ENCODE results near the gene TMEM248.

Gene TMEM248

DNA sequence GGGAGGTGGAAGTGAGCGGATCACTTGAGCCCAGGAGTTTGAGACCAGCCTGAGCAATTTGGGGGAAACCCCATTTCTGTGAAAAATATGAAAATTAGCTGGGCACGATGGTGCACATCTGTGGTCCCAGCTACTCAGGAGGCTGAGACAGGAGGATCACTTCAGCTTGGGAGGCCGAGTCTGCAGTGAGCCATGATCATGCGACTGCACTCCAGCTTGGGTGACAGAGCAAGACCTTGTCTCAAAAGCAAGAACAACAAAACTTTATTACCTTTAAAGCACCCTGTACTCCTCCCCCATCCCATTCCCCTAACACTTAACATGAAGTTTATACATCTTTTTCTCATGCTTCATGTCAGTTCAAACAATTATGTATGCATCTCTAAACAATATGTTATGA lies 1.3 kb upstream of the TMEM248 start:
- no peaks in the 10 kb centered on the region for H3K9me3 ChIP-seq (ENCODE audit: control insufficient read depth, insufficient read depth, low read depth, low read length)
- peaks cover 2% of the 10 kb centered on the region; the same call in 1 of the 2 replicates for H3K4me1 ChIP-seq (ENCODE audit: control insufficient read depth, insufficient read depth, low read length)
- CTCF ChIA-PET: no interaction called here
- H3K27ac ChIP-seq (ENCODE audit: extremely low read depth, low read depth, low read length): no peak overlapping the region
- H3K36me3 ChIP-seq (ENCODE audit: control insufficient read depth in 2 of 2, insufficient read depth in 1 of 2, low read length in 2 of 2): no peaks in the 10 kb centered on the region; a peak in 1 of 3 replicates
- H3K4me3 ChIP-seq (ENCODE audit: low read depth, low read length): no peak overlapping the region
- TF ChIP-seq, protein P1, sequence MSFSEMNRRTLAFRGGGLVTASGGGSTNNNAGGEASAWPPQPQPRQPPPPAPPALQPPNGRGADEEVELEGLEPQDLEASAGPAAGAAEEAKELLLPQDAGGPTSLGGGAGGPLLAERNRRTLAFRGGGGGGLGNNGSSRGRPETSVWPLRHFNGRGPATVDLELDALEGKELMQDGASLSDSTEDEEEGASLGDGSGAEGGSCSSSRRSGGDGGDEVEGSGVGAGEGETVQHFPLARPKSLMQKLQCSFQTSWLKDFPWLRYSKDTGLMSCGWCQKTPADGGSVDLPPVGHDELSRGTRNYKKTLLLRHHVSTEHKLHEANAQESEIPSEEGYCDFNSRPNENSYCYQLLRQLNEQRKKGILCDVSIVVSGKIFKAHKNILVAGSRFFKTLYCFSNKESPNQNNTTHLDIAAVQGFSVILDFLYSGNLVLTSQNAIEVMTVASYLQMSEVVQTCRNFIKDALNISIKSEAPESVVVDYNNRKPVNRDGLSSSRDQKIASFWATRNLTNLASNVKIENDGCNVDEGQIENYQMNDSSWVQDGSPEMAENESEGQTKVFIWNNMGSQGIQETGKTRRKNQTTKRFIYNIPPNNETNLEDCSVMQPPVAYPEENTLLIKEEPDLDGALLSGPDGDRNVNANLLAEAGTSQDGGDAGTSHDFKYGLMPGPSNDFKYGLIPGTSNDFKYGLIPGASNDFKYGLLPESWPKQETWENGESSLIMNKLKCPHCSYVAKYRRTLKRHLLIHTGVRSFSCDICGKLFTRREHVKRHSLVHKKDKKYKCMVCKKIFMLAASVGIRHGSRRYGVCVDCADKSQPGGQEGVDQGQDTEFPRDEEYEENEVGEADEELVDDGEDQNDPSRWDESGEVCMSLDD (tag by site-specific recombination; IDR thresholded peaks at IDR 0.05): no peak
- no peak for TF ChIP-seq ZNF791 (tag by site-specific recombination; IDR thresholded peaks at IDR 0.05)
- TF ChIP-seq ZNF157 (tag by site-specific recombination; IDR thresholded peaks at IDR 0.05): no peak
- no peak for TF ChIP-seq BCL11A (tag by site-specific recombination; IDR thresholded peaks at IDR 0.05; ENCODE audit: low read depth)
- no peak for TF ChIP-seq ZNF394 (tag by site-specific recombination; IDR thresholded peaks at IDR 0.05; ENCODE audit: borderline replicate concordance)
- TF ChIP-seq, protein P2, sequence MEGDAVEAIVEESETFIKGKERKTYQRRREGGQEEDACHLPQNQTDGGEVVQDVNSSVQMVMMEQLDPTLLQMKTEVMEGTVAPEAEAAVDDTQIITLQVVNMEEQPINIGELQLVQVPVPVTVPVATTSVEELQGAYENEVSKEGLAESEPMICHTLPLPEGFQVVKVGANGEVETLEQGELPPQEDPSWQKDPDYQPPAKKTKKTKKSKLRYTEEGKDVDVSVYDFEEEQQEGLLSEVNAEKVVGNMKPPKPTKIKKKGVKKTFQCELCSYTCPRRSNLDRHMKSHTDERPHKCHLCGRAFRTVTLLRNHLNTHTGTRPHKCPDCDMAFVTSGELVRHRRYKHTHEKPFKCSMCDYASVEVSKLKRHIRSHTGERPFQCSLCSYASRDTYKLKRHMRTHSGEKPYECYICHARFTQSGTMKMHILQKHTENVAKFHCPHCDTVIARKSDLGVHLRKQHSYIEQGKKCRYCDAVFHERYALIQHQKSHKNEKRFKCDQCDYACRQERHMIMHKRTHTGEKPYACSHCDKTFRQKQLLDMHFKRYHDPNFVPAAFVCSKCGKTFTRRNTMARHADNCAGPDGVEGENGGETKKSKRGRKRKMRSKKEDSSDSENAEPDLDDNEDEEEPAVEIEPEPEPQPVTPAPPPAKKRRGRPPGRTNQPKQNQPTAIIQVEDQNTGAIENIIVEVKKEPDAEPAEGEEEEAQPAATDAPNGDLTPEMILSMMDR (tag by site-specific recombination; IDR thresholded peaks at IDR 0.05): no peak
- no peak for TF ChIP-seq ZFP3 (tag by site-specific recombination; IDR thresholded peaks at IDR 0.05; ENCODE audit: low read depth)
- no peak for TF ChIP-seq ZNF664 (tag by site-specific recombination; IDR thresholded peaks at IDR 0.05)
- TF ChIP-seq ZNF223 (tag by site-specific recombination; IDR thresholded peaks at IDR 0.05): no peak
- TF ChIP-seq, protein P3, sequence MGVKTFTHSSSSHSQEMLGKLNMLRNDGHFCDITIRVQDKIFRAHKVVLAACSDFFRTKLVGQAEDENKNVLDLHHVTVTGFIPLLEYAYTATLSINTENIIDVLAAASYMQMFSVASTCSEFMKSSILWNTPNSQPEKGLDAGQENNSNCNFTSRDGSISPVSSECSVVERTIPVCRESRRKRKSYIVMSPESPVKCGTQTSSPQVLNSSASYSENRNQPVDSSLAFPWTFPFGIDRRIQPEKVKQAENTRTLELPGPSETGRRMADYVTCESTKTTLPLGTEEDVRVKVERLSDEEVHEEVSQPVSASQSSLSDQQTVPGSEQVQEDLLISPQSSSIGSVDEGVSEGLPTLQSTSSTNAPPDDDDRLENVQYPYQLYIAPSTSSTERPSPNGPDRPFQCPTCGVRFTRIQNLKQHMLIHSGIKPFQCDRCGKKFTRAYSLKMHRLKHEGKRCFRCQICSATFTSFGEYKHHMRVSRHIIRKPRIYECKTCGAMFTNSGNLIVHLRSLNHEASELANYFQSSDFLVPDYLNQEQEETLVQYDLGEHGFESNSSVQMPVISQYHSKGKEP (tag by site-specific recombination; IDR thresholded peaks at IDR 0.05): no peak
- no peak for TF ChIP-seq ZNF311 (tag by site-specific recombination; IDR thresholded peaks at IDR 0.05; ENCODE audit: borderline replicate concordance)
- TF ChIP-seq ZNF48 (tag by site-specific recombination; IDR thresholded peaks at IDR 0.05): no peak
- no peak for TF ChIP-seq ZNF155 (tag by site-specific recombination; IDR thresholded peaks at IDR 0.05)
- TF ChIP-seq GLI4 (tag by site-specific recombination; IDR thresholded peaks at IDR 0.05): no peak
- POLR2A ChIA-PET: no interaction called here

DNA sequence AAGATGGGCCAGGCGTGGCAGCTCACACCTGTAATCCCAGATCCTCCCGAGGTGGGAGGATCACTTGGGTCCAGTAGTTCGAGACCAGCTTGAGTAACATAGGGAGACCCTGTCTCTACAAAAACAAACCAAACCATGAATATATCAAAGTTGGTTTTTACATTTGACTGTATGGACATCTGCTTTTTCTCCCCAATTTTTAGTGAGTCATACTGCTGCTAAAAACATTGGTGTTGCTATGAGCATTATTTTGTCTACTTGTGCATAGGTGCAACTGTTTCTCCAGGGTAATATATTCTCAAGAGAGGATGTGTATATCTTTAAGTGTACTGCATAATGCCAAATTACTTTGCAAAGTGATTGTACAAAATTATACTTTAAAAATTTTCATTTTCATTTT lies 769 bp upstream of the TMEM248 start:
- ChIA-PET POLR2A (interaction anchor here (1.0 to 2.4 kb wide), 6 partner anchors 10 to 382 kb away, joined by 3 to 10 read pairs (median 4); partner anchors contain the start of gene SBDS), CTCF (no interaction called here)
- H3K4me3 ChIP-seq (ENCODE audit: low read depth, low read length): peak overlapping the region; percentile 83; the same call in 1 of the 2 replicates
- no peaks in the 10 kb centered on the region for H3K9me3 ChIP-seq (ENCODE audit: control insufficient read depth, insufficient read depth, low read depth, low read length)
- TF ChIP-seq ZNF560 (tag by site-specific recombination; IDR thresholded peaks at IDR 0.05; ENCODE audit: borderline replicate concordance) (no peak), ZNF416 (tag by site-specific recombination; IDR thresholded peaks at IDR 0.05) (no peak), ZNF24 (tag by site-specific recombination; IDR thresholded peaks at IDR 0.05) (no peak), KLF1 (tag by site-specific recombination; IDR thresholded peaks at IDR 0.05) (no peak), SALL2 (tag by site-specific recombination; IDR thresholded peaks at IDR 0.05; ENCODE audit: borderline replicate concordance) (no peak), ZNF843 (tag by site-specific recombination; IDR thresholded peaks at IDR 0.05) (no peak), ZNF664 (tag by site-specific recombination; IDR thresholded peaks at IDR 0.05) (no peak), ZNF529 (tag by site-specific recombination; IDR thresholded peaks at IDR 0.05; ENCODE audit: insufficient replicate concordance) (no peak), MYNN (tag by site-specific recombination; IDR thresholded peaks at IDR 0.05; ENCODE audit: borderline replicate concordance) (no peak), ZNF580 (tag by site-specific recombination; IDR thresholded peaks at IDR 0.05) (no peak), ZNF311 (tag by site-specific recombination; IDR thresholded peaks at IDR 0.05; ENCODE audit: borderline replicate concordance) (no peak), ZNF362 (tag by site-specific recombination; IDR thresholded peaks at IDR 0.05) (no peak)
- H3K36me3 ChIP-seq (ENCODE audit: control insufficient read depth in 2 of 2, insufficient read depth in 1 of 2, low read length in 2 of 2): peaks cover 0 to 4% of the 10 kb centered on the region in 2 experiments; a peak in 1 of 3 replicates
- no peak overlapping the region for H3K27ac ChIP-seq (ENCODE audit: extremely low read depth, low read depth, low read length)
- peaks cover 2% of the 10 kb centered on the region; the same call in 1 of the 2 replicates for H3K4me1 ChIP-seq (ENCODE audit: control insufficient read depth, insufficient read depth, low read length)
